IPS DF 4.7 (cell line): Measurements from ENCODE around the gene TMEM130.
"Not testable (repeated sequence)": the region's sequence is repeated elsewhere in the genome, so short reads cannot be mapped to it uniquely, and the experiment has no call there.

Source experiments
- DNase-seq: peaks from one replicate; pipeline ENCODE4 v3.0.0-alpha.2; 2013; ENCODE audit warnings: low spot score; ENCODE audit errors: extremely low read depth

Gene TMEM130

GRCh38 chr7:98877692-98878364 is 8.0 kb upstream of the TMEM130 start:
- no peak for DNase-seq

DNA sequence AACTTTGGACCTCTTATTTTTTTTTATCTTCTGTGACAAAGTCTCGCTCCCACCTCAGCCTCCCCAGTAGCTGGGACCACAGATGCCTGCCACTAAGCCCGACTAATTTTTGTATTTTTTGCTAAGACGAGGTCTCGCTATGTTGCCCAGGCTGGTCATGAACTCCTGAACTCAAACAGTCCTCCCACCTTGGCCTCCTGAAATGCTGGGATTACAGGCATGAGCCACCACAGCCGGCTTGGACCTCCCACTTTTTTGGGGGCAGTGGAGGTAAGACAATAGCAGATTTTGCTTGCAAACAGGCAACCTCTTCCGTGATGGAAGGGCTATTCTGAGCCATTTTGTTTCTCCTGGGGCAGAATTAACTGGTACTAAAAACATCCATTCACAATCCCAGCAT is 7.3 kb upstream of the TMEM130 start:
- no peak for DNase-seq

- DNase-seq, result no peak
These were observed 5.7 kb upstream of the TMEM130 start for GRCh38 chr7:98875501-98875900.

DNA sequence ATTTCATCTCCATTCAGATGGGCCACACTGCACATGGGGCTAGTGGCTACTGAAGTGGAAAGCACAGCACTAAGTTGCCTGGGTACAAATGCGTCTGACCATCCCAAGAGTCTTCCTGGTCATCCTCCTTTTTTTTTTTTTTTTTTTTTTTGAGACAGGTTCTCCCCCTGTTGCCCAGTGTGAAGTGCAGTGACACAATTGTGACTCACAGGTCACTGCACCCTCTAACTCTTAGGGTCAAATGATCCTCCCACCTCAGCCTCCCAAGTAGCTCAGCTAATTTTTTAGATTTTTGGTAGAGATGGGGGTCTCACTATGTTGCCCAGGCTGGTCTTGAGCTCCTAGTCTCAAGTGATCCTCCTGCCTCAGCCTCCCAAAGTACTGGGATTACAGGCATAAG is 5.1 kb upstream of the TMEM130 start:
- no peak for DNase-seq

DNA sequence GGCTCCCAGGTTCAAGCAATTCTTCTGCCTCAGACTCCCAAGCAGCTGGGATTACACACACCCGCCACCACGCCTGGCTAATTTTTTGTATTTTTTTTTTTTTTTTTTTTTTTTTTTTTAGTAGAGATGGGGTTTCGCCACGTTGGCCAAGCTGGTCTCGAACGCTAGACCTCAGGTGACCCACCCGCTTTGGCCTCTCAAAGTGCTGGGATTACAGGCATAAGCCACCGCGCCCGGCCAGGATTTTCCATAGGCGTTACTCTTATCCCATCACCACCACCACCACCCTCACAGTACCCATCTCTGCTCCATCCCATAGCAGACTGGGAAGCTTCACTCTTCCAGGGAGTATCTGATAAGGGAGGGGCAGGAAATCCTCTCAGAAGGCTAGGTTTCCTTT is 3.8 kb upstream of the TMEM130 start:
- DNase-seq, result not testable (repeated sequence)

DNA sequence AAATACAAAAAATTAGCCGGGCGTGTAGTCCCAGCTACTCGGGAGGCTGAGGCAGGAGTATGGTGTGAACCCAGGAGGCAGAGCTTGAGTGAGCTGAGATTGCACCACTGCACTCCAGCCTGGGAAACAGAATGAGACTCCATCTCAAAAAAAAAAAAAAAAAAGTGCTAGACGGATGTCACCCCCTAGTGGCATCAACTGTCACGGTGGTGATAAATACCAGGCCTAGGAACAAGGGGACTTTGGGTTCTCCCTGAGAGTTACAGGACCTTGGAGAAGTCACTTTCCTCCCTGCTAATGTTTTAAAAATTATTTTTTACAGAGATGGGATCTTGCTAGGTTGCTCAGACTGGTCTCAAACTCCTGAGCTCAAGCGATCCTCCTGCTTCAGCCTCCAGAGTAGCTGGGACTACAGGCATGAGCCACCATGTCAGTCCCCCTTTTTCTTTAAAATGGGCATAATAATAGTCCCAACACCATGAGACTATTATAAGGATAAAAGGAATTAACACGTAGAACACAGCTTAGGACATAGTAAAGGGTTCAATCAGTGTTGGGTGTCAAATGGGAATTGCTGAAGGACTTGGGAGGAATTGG is 2.6 kb upstream of the TMEM130 start:
- DNase-seq, result no peak

DNA sequence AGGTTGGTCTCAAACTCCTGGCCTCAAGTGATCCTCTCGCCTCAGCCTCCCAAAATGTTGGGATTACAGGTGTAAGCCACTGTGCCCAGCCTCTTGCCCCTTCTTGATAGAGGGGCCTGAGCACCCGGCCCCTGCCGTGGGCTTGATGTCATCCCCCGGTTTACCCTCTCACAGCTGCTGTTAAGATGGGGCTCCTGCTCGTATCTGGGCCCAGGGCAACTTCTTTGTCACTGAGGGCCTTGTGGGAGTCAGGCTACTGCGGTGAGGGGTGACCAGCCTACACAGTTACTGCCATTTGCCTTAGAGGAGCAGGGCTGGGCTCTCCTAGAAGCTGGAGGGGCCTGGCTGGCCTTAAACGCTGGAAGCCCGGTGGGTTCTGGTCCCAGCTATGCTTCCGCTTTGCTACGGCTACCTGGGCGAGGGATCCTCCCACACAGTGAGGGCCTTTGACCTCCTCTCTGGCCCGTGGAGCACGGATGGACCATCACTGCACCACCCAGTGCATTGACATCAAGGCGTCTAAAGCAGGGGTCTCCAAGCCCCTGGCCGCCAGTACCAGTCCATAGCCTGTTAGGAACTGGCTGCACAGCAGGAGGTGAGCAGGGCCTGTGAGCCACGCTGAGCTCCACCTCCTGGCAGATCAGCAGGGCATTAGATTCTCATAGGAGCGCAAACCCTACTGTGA is 1.1 kb upstream of the TMEM130 start:
- DNase-seq, result no peak

GRCh38 chr7:98870121-98870651 is 372 bp upstream of the TMEM130 start:
- no peak for DNase-seq

- no peak for DNase-seq
These were observed 702 bp downstream of the TMEM130 start for GRCh38 chr7:98869027-98869596.

- no peak for DNase-seq
These were observed 1.4 kb downstream of the TMEM130 start for GRCh38 chr7:98868450-98868849.

DNA sequence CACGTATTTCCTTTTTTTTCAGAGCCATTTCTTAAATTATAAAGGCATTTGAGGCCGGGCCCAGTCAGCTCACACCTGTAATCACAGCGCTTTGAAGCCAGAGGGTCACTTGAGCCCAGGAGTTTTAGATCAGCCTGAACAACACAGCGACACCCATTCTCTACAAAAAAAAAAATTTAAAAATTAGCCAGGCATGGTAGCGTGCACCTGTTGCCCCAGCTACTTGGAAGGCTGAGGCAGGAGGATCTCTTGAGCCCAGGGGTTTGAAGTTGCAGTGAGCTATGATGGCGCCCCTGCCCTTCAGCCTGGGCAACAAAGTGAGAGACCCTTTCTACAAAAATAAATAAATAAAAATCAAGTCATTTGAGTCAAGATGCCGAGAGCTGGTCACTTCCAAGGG is 3.0 kb downstream of the TMEM130 start:
- DNase-seq, result no peak

GRCh38 chr7:98866351-98866750 is 3.5 kb downstream of the TMEM130 start:
- DNase-seq, result no peak

DNA sequence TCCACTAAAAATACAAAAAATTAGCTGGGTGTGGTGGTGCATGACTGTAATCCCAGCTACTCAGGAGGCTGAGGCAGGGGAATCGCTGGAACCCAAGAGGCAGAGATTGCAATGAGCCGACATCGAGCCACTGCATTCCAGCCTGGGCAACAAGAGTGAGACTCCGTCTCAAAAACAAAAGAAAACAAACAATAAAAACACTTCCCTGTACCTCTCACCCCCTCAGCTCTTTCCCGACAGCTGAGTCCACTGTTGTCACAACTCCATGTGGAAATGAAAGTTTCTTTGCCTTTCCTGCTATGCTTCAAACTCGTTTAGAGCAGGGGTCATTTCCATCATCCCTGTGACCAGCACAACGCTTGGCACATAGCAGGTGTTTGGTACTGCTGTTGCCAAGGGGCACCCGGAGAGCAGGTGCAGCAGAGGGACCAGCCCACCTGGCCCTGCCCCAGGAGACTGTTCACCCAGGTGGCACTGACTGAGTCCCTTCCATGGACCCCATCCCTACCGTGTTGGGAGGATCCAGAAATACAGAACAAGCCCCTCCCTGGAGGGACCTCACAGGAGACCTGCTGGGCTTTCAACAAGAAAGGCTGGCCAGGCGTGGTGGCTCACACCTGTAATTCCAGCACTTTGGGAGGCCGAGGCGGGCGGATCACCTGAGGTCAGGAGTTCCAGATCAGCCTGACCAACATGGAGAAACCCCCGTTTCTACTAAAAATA is 4.9 kb downstream of the TMEM130 start:
- no peak for DNase-seq

- no peak for DNase-seq
These were observed 6.2 kb downstream of the TMEM130 start for GRCh38 chr7:98863601-98864000.

DNA sequence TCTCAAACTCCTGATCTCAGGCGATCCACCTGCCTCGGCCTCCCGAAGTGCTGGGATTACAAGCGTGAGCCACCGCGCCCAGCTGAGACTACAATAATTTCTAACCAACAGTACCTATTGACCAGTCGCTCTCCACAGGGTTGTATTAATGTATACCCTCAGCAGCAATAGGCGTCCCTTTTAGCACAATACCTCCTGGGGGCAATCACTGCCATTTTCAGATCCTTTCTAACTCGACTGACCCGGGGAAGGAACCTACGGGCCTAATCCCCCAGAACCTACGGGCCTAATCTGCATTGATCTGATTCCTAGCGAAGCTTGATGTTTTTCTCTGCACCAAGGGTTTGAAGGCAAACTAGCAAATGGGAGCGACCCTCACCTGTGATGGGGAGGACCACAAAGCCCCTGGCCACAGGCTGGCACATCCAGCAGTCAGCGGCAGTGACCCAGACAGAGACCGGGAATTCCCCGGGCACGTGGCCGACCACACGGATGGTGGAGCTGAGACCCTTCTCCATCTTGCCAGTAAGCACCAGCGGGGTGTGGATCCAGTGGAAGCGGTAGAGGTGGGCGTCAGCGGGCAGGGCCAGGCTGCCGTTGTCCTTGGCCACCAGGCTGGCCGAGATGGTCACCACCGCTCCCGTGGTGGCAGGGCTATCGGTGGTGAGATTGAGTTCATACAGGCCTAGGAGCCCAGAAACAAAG is 6.9 kb downstream of the TMEM130 start:
- no peak for DNase-seq

DNA sequence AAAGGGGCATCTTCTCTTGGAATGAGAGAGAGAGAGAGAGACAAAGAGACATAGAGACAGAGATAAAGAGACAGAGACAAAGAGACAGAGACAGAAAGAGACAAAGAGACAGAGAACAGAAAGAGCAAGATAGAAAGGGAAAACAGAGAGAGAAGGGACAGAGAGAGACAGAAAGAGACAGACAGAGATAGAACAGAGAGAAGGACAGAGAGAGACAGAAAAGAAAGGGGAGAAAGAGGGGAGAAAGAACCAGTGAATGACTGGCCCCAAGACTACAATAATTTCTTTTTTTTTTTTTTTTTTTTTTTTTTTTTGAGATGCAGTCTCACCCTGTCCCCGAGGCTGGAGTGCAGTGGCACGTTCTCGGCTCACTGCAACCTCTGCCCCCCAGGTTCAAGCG is 7.6 kb downstream of the TMEM130 start:
- no peak for DNase-seq

DNA sequence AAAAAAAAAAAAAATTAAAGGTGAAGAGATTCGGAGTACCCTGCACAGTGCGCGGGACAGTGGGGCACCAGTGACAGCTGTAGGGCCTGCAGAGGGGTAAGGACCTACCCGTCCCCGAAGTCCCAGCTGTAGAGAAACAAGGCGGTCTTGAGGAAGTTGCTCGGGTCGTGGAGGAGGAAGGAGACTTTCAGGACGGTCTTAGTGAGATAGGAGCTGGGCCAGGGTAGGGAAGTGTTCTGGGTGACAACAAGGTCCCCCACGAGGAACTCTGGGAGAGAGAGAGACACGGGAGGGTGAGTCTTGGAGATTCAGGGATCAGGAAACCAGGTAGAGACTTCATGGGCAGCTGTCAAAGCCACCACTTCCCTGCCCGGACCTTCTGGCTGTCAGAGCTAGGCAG is 9.7 kb downstream of the TMEM130 start:
- no peak for DNase-seq

- DNase-seq, result no peak
These were observed 14.0 kb downstream of the TMEM130 start for GRCh38 chr7:98855610-98856422.

GRCh38 chr7:98852826-98853225 is 17.0 kb downstream of the TMEM130 start:
- DNase-seq, result no peak

DNA sequence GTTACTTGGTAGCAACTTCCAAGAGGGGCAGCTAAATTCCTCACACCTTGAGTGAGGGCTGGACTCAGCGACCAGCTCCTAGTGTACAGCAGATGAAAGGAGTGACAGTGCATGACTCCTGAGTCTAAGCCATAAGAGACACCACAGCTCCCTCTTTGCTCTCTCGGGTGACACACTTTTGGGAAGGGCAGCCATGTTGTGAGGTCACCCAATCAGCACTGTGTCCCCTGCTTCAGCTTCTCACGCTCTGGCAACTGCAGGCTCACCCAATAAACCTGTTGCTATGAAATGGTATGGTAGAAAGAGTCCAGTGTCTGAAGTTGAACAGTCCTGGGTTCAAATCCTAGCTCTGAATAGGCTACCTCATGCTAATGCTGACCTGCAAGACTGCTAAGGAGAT is 20.9 kb downstream of the TMEM130 start:
- no peak for DNase-seq
